HepG2 (cell line): ENCODE results near the gene PHF13. TPM values are rescaled to one million over a fixed set of nuclear protein-coding genes. Genes with fewer than 3 reads are reported as not detected.
A peak's percentile ranks its signal among the peaks of the same experiment; 100 is the strongest.

Experiments
- ATAC-seq: fragments of 200-7000 bp; cut with Tn5 transposase; 3 replicates; pipeline ENCODE4 v1.9.1; 2020; ENCODE audit warnings: mild to moderate bottlenecking, moderate library complexity
- BruUV-seq: library from RNA; stranded (reverse); fragments of 400-500 nt; replicated peaks from 2 replicates; lab custom pipeline; 2021; lab: Mats Ljungman, UMichigan
- CTCF ChIA-PET: fragments of 300-600 bp; formaldehyde crosslinking; extraction: SDS; loops from one replicate; lab custom pipeline; 2021; ENCODE audit warnings: low total read pairs, inconsistent platforms, low intra/inter-chr PET ratio; lab: Yijun Ruan, JAX
- POLR2A ChIA-PET: fragments of 350-600 bp; sonication (Branson Sonifier 250); formaldehyde crosslinking; loops from one replicate; lab custom pipeline; 2020; ENCODE audit warnings: antibody characterized with exemption, inconsistent platforms; lab: Yijun Ruan, JAX
- DNase-seq: peaks from one replicate; pipeline ENCODE4 v3.0.0-alpha.2; 2015; ENCODE audit warnings: low spot score
- FAIRE-seq: peaks from 3 replicates; lab custom pipeline; 2011; peaks lifted over from hg19 to GRCh38; lab: Jason Lieb, UNC
- H2AFZ ChIP-seq: one replicate; pipeline ENCODE4 v1.6.1; 2011; ENCODE audit warnings: low read length, inconsistent platforms
- H3K27ac ChIP-seq: fragments of 300-600 bp; 3 replicates; pipeline ENCODE4 v1.8.0; 2011; ENCODE audit warnings: mixed run types, mild to moderate bottlenecking, mixed read lengths, low read length, inconsistent platforms; ENCODE audit not compliant: insufficient read depth; ENCODE audit errors: extremely low read length
- H3K27me3 ChIP-seq, 2 experiments: fragments of 200-600 bp in 1 of 2; 2 replicates in 1 of 2; 3 replicates in 1 of 2; pipeline versions ENCODE4 v1.6.0 to v1.8.0; 2011; ENCODE audit warnings: low read length in 2 of 2, mild to moderate bottlenecking in 2 of 2, moderate library complexity in 2 of 2, inconsistent platforms in 1 of 2; ENCODE audit not compliant: insufficient read depth in 2 of 2, control insufficient read depth in 1 of 2
- H3K36me3 ChIP-seq, 2 experiments: fragments of 200-600 bp in 1 of 2; replicated peaks in 1 of 2; 2 replicates in 1 of 2; 3 replicates in 1 of 2; pipeline versions ENCODE4 v1.5.1 to v1.8.0; 2011; ENCODE audit warnings: low read length in 2 of 2, inconsistent platforms in 1 of 2; ENCODE audit not compliant: insufficient read depth in 2 of 2, control insufficient read depth in 1 of 2
- H3K4me1 ChIP-seq: 2 replicates; pipeline ENCODE4 v1.5.1; 2012; ENCODE audit warnings: low read length, inconsistent platforms; ENCODE audit not compliant: insufficient read depth
- H3K4me2 ChIP-seq: 2 replicates; pipeline ENCODE4 v1.6.0; 2011; ENCODE audit warnings: low read depth, low read length, inconsistent platforms
- H3K4me3 ChIP-seq, 3 experiments: fragments of 200-600 bp in 1 of 3; sonication (generic), shearing (Covaris generic) in 1 of 3; replicated peaks in 1 of 3; 2 replicates each; pipeline ENCODE4 v1.5.1; 2011 to 2016; ENCODE audit warnings: low read length in 3 of 3, inconsistent platforms in 2 of 3, low read depth in 2 of 3, mild to moderate bottlenecking in 2 of 3, control low read depth in 1 of 3, mixed read lengths in 1 of 3; ENCODE audit not compliant: insufficient read depth in 1 of 3
- H3K79me2 ChIP-seq: one replicate; pipeline ENCODE4 v1.6.1; 2011; ENCODE audit warnings: low read length, inconsistent platforms; ENCODE audit not compliant: insufficient read depth
- H3K9ac ChIP-seq: 2 replicates; pipeline ENCODE4 v1.6.0; 2011; ENCODE audit warnings: mild to moderate bottlenecking, low read depth, low read length, inconsistent platforms; ENCODE audit not compliant: insufficient read depth
- H3K9me3 ChIP-seq: 2 replicates; pipeline ENCODE4 v1.5.1; 2012; ENCODE audit warnings: mild to moderate bottlenecking, low read length
- H4K20me1 ChIP-seq: 2 replicates; pipeline ENCODE4 v1.6.0; 2011; ENCODE audit warnings: inconsistent platforms, mild to moderate bottlenecking, low read length, moderate library complexity; ENCODE audit not compliant: insufficient read depth
- ATF4 ChIP-seq, 2 experiments: fragments of 450-650 bp in 1 of 2; sonication (generic) in 1 of 2; formaldehyde crosslinking; IDR thresholded peaks; 2 replicates each; pipeline versions ENCODE4 v1.5.0 to v1.8.0; 2020 to 2022; ENCODE audit warnings: mild to moderate bottlenecking in 1 of 2, missing genetic modification reagents in 1 of 2
- CBX1 ChIP-seq: IDR thresholded peaks from one replicate; pipeline ENCODE4 v1.6.1; 2016; ENCODE audit warnings: antibody characterized with exemption, low read depth
- CERS6 ChIP-seq: sonication (generic); formaldehyde crosslinking; IDR thresholded peaks from 2 replicates; pipeline ENCODE4 v1.5.0; 2020; ENCODE audit warnings: missing genetic modification reagents
- GATAD1 ChIP-seq: IDR thresholded peaks from 2 replicates; pipeline ENCODE4 v1.6.1; 2016; ENCODE audit warnings: missing genetic modification reagents, missing compliant biosample characterization
- MAX ChIP-seq: IDR thresholded peaks from 2 replicates; pipeline ENCODE4 v1.6.1; 2012; ENCODE audit warnings: inconsistent platforms
- MLX ChIP-seq: IDR thresholded peaks from 2 replicates; pipeline ENCODE4 v1.6.1; 2016
- NKX3-1 ChIP-seq: sonication (generic); formaldehyde crosslinking; IDR thresholded peaks from 2 replicates; pipeline ENCODE4 v1.5.0; 2020; ENCODE audit warnings: missing genetic modification reagents
- PAWR ChIP-seq: sonication (generic); formaldehyde crosslinking; IDR thresholded peaks from 2 replicates; pipeline ENCODE4 v1.4.0; 2020; ENCODE audit warnings: missing genetic modification reagents, mild to moderate bottlenecking, borderline replicate concordance
- RFXAP ChIP-seq: sonication (generic); formaldehyde crosslinking; IDR thresholded peaks from 2 replicates; pipeline ENCODE4 v1.4.0; 2020; ENCODE audit warnings: missing genetic modification reagents, borderline replicate concordance
- TFAP4 ChIP-seq: sonication (generic); IDR thresholded peaks from 2 replicates; pipeline ENCODE4 v1.6.1; 2016; ENCODE audit warnings: low read depth, borderline replicate concordance
- TIGD3 ChIP-seq: sonication (generic); formaldehyde crosslinking; IDR thresholded peaks from 2 replicates; pipeline ENCODE4 v1.5.1; 2020; ENCODE audit warnings: mild to moderate bottlenecking, missing genetic modification reagents, borderline replicate concordance
- ZBTB25 ChIP-seq: IDR thresholded peaks from 2 replicates; pipeline ENCODE4 v1.6.1; 2018; ENCODE audit warnings: missing genetic modification reagents
- ZFP90 ChIP-seq: sonication (generic); formaldehyde crosslinking; IDR thresholded peaks from 2 replicates; pipeline ENCODE4 v1.8.0; 2022; ENCODE audit warnings: missing genetic modification reagents, mild to moderate bottlenecking, inconsistent platforms, borderline replicate concordance
- ZNF121 ChIP-seq: sonication (generic); formaldehyde crosslinking; IDR thresholded peaks from 2 replicates; pipeline ENCODE4 v1.5.0; 2020; ENCODE audit warnings: mild to moderate bottlenecking, missing genetic modification reagents
- ZNF30 ChIP-seq: sonication (generic); formaldehyde crosslinking; IDR thresholded peaks from 2 replicates; pipeline ENCODE4 v1.5.0; 2020; ENCODE audit warnings: mild to moderate bottlenecking, missing genetic modification reagents
- ZNF460 ChIP-seq: sonication (generic); formaldehyde crosslinking; IDR thresholded peaks from 2 replicates; pipeline ENCODE4 v1.5.1; 2020; ENCODE audit warnings: missing genetic modification reagents, mild to moderate bottlenecking, borderline replicate concordance
- ZNF546 ChIP-seq: sonication (generic); formaldehyde crosslinking; conservative IDR thresholded peaks from 2 replicates; pipeline ENCODE4 v1.8.1; 2023; ENCODE audit warnings: mild to moderate bottlenecking, missing genetic modification reagents
- ZNF7 ChIP-seq: IDR thresholded peaks from 2 replicates; pipeline ENCODE4 v1.6.1; 2016; ENCODE audit warnings: missing biosample characterization, missing genetic modification reagents
- whole genome bisulfite sequencing: methylation state at CpG from one replicate; pipeline ENCODE4 v1.1.6; 2017; ENCODE audit warnings: low lambda C conversion rate; 5-methylcytosine and 5-hydroxymethylcytosine counted together
- in situ Hi-C: cut with HindIII; loops from 2 replicates; pipeline ENCODE4 v1.10.0; 2017; ENCODE audit warnings: low pct_unique_long_range_greater_than_20kb; ENCODE audit not compliant: extremely low pct_ligation_motif_present
- intact Hi-C: fragments of 100-400 bp; cut with micrococcal nuclease; formaldehyde crosslinking; loops from one replicate; pipeline ENCODE4 v1.10.0; 2022; ENCODE audit not compliant: unreplicated experiment
- polyA plus RNA-seq, 8 experiments: library from polyadenylated mRNA; depleted of rRNA in 3 of 8; stranded (reverse) in 7 of 8; unstranded in 1 of 8; fragments of >200 nt; fragmentation: Illumina TruSeq in 4 of 8; extraction: Trizol in 4 of 8; gene quantifications; 2 replicates each; pipeline versions ENCODE4 v1.2.1 to v1.2.3, GENCODE V29; 2011 to 2016; ENCODE audit warnings: low read depth in 4 of 8, missing spikeins in 1 of 8, mixed read lengths in 1 of 8; ENCODE audit not compliant: insufficient read depth in 1 of 8
- total RNA-seq, 5 experiments: library from RNA; depleted of rRNA; stranded (reverse); fragments of >200 nt; fragmentation: Illumina TruSeq; extraction: Trizol; gene quantifications; 2 replicates each; pipeline ENCODE4 v1.2.3, GENCODE V29; 2016; ENCODE audit warnings: low read depth in 1 of 5

PHF13 gene
- total and polyA plus RNA-seq, 2 of the 13 experiments (the other 11 are each of a cell fraction or from before 2014, with no cell fraction given), result 4.7 to 7.4 TPM

GRCh38 chr1:6580119-6580592 is 33.4 kb upstream of the PHF13 start:
- Histone ChIP-seq H3K27ac (peak overlapping the region; percentile 84), H3K4me3 (peak overlapping the region; percentile 88 to 98 (median 91)), H3K9ac (peak overlapping the region; percentile 82), H3K27me3 (no peaks in the 10 kb centered on the region), H4K20me1 (peaks cover 4% of the 10 kb centered on the region; the same call in 1 of the 2 replicates), H3K4me1 (peaks cover 57% of the 10 kb centered on the region), H2AFZ (no peak overlapping the region), H3K79me2 (peaks cover 15% of the 10 kb centered on the region), H3K4me2 (peak overlapping the region; percentile 96), H3K36me3 (no peaks in the 10 kb centered on the region), H3K9me3 (no peaks in the 10 kb centered on the region)
- intact Hi-C loops (loop anchor here (5.0 kb wide), 1 partner anchor 47 kb away; no protein-coding TSS in a partner anchor), in situ Hi-C loops (no loop called here)
- ChIA-PET POLR2A (interaction anchor here (1.0 to 5.2 kb wide), 10 partner anchors 9 to 55 kb away, joined by 3 to 113 read pairs (median 6); partner anchors contain the start of genes KLHL21, NOL9 and TAS1R1), CTCF (no interaction called here)
- DNase-seq (no peak), FAIRE-seq (no peak), ATAC-seq (peak; percentile 11)
- 1% methylated on average over 26 of the region's 30 CpGs for WGBS
- TSS peak; percentile 60 for BruUV-seq
- TF ChIP-seq ZFP90, result 0 out of 2 replicates have a peak, but pooled peaks have one; percentile 3
- TF ChIP-seq ZNF546 (CRISPR knock-in tag), result no peak; the same call in 1 of the 2 replicates
- TF ChIP-seq TFAP4, result peak; percentile 0; the same call in 1 of the 2 replicates
- TF ChIP-seq CBX1, result no peak
- TF ChIP-seq ATF4 (CRISPR knock-in tag; IDR thresholded peaks at IDR 0.05), result no peak
- 0 out of 2 replicates have a peak, but pooled peaks have one; percentile 5 for TF ChIP-seq MAX
- no peak for TF ChIP-seq RFXAP
- TF ChIP-seq ZNF460 (CRISPR knock-in tag), result no peak
- no peak for TF ChIP-seq TIGD3 (CRISPR knock-in tag)
- TF ChIP-seq NKX3-1 (CRISPR knock-in tag), result no peak
- TF ChIP-seq PAWR (CRISPR knock-in tag), result no peak
- TF ChIP-seq ZNF30, result no peak
- no peak for TF ChIP-seq GATAD1
- no peak for TF ChIP-seq ZBTB25
- TF ChIP-seq ZNF121 (CRISPR knock-in tag), result peak; percentile 28; the same call in 1 of the 2 replicates
- no peak for TF ChIP-seq CERS6 (CRISPR knock-in tag)
- TF ChIP-seq MLX (CRISPR knock-in tag), result no peak
- TF ChIP-seq ZNF7 (CRISPR knock-in tag), result no peak
